Liver (tissue), 3 donors: ENCODE measurements around the gene MTG1.
"Not testable (repeated sequence)": the region's sequence is repeated elsewhere in the genome, so short reads cannot be mapped to it uniquely, and the experiment has no call there.

Source experiments
- GABPA ChIP-seq, 2 donors: IDR thresholded peaks in 1 of 2; conservative IDR thresholded peaks in 1 of 2; 2 replicates each; pipeline ENCODE4 v1.6.1; 2016; ENCODE audit warnings: antibody characterized with exemption in 2 of 2, mild to moderate bottlenecking in 1 of 2, moderate library complexity in 1 of 2
- RAD21 ChIP-seq, 2 donors: IDR thresholded peaks; 2 replicates each; pipeline ENCODE4 v1.6.1; 2016; ENCODE audit warnings: antibody characterized with exemption in 2 of 2, mild to moderate bottlenecking in 2 of 2
- TAF1 ChIP-seq: conservative IDR thresholded peaks from 2 replicates; pipeline ENCODE4 v1.6.1; 2016; ENCODE audit warnings: antibody characterized with exemption, mild to moderate bottlenecking
- TF ChIP-seq, protein P1 (sequence below): fragments of 150-350 bp; IDR thresholded peaks from 2 replicates; pipeline ENCODE4 v1.5.1; 2017; ENCODE audit warnings: improper control_type of control experiment, low read depth, low read length; ENCODE audit not compliant: missing input control
- TF ChIP-seq, protein P2 (sequence below): IDR thresholded peaks from 2 replicates; pipeline ENCODE4 v1.6.1; 2016; ENCODE audit warnings: antibody characterized with exemption, mild to moderate bottlenecking
- TF ChIP-seq, protein P3 (sequence below): IDR thresholded peaks from 2 replicates; pipeline ENCODE4 v1.6.1; 2016; ENCODE audit warnings: antibody characterized with exemption
- donor health status: healthy.
- donor health status: healthy.

DNA sequence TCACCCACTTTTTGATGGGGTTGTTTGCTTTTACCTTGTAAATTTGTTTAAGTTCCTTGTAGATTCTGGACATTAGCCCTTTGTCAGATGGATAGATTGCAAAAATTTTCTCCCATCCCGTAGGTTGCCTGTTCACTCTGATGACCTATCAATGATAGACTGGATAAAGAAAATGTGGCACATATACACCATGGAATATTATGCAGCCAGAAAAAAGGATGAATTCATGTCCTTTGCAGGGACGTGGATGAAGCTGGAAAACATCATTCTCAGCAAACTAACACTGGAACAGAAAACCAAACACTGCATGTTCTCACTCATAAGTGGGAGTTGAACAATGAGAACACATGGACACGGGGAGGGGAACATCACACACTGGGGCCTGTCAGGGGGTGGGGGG lies 75.2 kb downstream of the MTG1 start:
- TF ChIP-seq, protein P1, sequence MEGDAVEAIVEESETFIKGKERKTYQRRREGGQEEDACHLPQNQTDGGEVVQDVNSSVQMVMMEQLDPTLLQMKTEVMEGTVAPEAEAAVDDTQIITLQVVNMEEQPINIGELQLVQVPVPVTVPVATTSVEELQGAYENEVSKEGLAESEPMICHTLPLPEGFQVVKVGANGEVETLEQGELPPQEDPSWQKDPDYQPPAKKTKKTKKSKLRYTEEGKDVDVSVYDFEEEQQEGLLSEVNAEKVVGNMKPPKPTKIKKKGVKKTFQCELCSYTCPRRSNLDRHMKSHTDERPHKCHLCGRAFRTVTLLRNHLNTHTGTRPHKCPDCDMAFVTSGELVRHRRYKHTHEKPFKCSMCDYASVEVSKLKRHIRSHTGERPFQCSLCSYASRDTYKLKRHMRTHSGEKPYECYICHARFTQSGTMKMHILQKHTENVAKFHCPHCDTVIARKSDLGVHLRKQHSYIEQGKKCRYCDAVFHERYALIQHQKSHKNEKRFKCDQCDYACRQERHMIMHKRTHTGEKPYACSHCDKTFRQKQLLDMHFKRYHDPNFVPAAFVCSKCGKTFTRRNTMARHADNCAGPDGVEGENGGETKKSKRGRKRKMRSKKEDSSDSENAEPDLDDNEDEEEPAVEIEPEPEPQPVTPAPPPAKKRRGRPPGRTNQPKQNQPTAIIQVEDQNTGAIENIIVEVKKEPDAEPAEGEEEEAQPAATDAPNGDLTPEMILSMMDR, result not testable (repeated sequence)
- TF ChIP-seq RAD21 (IDR thresholded peaks at IDR 0.05); GABPA (IDR thresholded peaks at IDR 0.05 in 1 of 2, conservative IDR thresholded peaks at IDR 0.05 in 1 of 2); TAF1: not testable (repeated sequence)
- TF ChIP-seq, protein P2, sequence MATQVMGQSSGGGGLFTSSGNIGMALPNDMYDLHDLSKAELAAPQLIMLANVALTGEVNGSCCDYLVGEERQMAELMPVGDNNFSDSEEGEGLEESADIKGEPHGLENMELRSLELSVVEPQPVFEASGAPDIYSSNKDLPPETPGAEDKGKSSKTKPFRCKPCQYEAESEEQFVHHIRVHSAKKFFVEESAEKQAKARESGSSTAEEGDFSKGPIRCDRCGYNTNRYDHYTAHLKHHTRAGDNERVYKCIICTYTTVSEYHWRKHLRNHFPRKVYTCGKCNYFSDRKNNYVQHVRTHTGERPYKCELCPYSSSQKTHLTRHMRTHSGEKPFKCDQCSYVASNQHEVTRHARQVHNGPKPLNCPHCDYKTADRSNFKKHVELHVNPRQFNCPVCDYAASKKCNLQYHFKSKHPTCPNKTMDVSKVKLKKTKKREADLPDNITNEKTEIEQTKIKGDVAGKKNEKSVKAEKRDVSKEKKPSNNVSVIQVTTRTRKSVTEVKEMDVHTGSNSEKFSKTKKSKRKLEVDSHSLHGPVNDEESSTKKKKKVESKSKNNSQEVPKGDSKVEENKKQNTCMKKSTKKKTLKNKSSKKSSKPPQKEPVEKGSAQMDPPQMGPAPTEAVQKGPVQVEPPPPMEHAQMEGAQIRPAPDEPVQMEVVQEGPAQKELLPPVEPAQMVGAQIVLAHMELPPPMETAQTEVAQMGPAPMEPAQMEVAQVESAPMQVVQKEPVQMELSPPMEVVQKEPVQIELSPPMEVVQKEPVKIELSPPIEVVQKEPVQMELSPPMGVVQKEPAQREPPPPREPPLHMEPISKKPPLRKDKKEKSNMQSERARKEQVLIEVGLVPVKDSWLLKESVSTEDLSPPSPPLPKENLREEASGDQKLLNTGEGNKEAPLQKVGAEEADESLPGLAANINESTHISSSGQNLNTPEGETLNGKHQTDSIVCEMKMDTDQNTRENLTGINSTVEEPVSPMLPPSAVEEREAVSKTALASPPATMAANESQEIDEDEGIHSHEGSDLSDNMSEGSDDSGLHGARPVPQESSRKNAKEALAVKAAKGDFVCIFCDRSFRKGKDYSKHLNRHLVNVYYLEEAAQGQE, result not testable (repeated sequence)
- TF ChIP-seq, protein P3, sequence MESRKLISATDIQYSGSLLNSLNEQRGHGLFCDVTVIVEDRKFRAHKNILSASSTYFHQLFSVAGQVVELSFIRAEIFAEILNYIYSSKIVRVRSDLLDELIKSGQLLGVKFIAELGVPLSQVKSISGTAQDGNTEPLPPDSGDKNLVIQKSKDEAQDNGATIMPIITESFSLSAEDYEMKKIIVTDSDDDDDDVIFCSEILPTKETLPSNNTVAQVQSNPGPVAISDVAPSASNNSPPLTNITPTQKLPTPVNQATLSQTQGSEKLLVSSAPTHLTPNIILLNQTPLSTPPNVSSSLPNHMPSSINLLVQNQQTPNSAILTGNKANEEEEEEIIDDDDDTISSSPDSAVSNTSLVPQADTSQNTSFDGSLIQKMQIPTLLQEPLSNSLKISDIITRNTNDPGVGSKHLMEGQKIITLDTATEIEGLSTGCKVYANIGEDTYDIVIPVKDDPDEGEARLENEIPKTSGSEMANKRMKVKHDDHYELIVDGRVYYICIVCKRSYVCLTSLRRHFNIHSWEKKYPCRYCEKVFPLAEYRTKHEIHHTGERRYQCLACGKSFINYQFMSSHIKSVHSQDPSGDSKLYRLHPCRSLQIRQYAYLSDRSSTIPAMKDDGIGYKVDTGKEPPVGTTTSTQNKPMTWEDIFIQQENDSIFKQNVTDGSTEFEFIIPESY, result not testable (repeated sequence)
